HEK293 (cell line): ENCODE measurements around the gene IFI6.

Source experiments
- CTCF ChIA-PET: fragments of 350-600 bp; formaldehyde crosslinking; extraction: SDS; loops from one replicate; lab custom pipeline; 2021; ENCODE audit warnings: antibody characterized with exemption; lab: Yijun Ruan, JAX
- POLR2A ChIA-PET: fragments of 300-600 bp; formaldehyde crosslinking; extraction: SDS; loops from one replicate; lab custom pipeline; 2020; ENCODE audit warnings: antibody characterized with exemption, inconsistent platforms; lab: Yijun Ruan, JAX
- H3K27ac ChIP-seq: fragments of 200-500 bp; sonication (Bioruptor generic); 2 replicates; pipeline ENCODE4 v1.5.1; 2014; ENCODE audit warnings: low read depth, low read length, control low read depth, inconsistent platforms; ENCODE audit errors: extremely low read depth
- H3K36me3 ChIP-seq, 2 experiments: fragments of 200-500 bp in 1 of 2; sonication (Bioruptor generic) in 1 of 2; 1 replicate in 1 of 2; 2 replicates in 1 of 2; pipeline ENCODE4 v1.5.1; 2014 to 2017; ENCODE audit warnings: inconsistent platforms in 2 of 2, low read length in 2 of 2; ENCODE audit not compliant: control insufficient read depth in 2 of 2, insufficient read depth in 1 of 2
- H3K4me1 ChIP-seq: fragments of 200-500 bp; sonication (Bioruptor generic); 2 replicates; pipeline ENCODE4 v1.5.1; 2014; ENCODE audit warnings: mild to moderate bottlenecking, low read length, inconsistent platforms; ENCODE audit not compliant: control insufficient read depth, insufficient read depth
- H3K4me3 ChIP-seq: 2 replicates; pipeline ENCODE4 v1.5.1; 2011; ENCODE audit warnings: low read depth, mild to moderate bottlenecking, control low read depth, low read length, moderate library complexity
- H3K9me3 ChIP-seq: fragments of 200-500 bp; sonication (Bioruptor generic); 2 replicates; pipeline ENCODE4 v1.5.1; 2014; ENCODE audit warnings: low read depth, low read length, inconsistent platforms; ENCODE audit not compliant: control insufficient read depth, insufficient read depth
- GLI4 ChIP-seq: fragments of 450-650 bp; formaldehyde crosslinking; IDR thresholded peaks from 2 replicates; pipeline ENCODE4 v1.5.1; 2016; ENCODE audit warnings: missing biosample characterization, missing genetic modification characterization
- PBX3 ChIP-seq: sonication (generic); formaldehyde crosslinking; IDR thresholded peaks from 2 replicates; pipeline ENCODE4 v1.8.1; 2022; ENCODE audit warnings: mild to moderate bottlenecking, moderate library complexity, missing genetic modification reagents
- YY2 ChIP-seq: fragments of 450-650 bp; formaldehyde crosslinking; IDR thresholded peaks from 2 replicates; pipeline ENCODE4 v1.5.1; 2016; ENCODE audit warnings: missing biosample characterization, missing genetic modification characterization
- ZFHX2 ChIP-seq: fragments of 450-650 bp; formaldehyde crosslinking; conservative IDR thresholded peaks from 2 replicates; pipeline ENCODE4 v1.5.1; 2016; ENCODE audit warnings: missing biosample characterization, missing genetic modification characterization
- ZIC2 ChIP-seq: fragments of 450-650 bp; formaldehyde crosslinking; IDR thresholded peaks from 2 replicates; pipeline ENCODE4 v1.5.1; 2016; ENCODE audit warnings: missing biosample characterization, missing genetic modification characterization
- ZNF449 ChIP-seq: fragments of 450-650 bp; formaldehyde crosslinking; IDR thresholded peaks from 2 replicates; pipeline ENCODE4 v1.5.1; 2017; ENCODE audit warnings: missing biosample characterization, mild to moderate bottlenecking, missing genetic modification characterization, moderate library complexity
- ZNF529 ChIP-seq: fragments of 450-650 bp; formaldehyde crosslinking; IDR thresholded peaks from 2 replicates; pipeline ENCODE4 v1.5.1; 2017; ENCODE audit warnings: missing genetic modification characterization, missing biosample characterization; ENCODE audit not compliant: insufficient replicate concordance
- ZNF660 ChIP-seq: fragments of 450-650 bp; IDR thresholded peaks from 2 replicates; pipeline ENCODE4 v1.5.1; 2018; ENCODE audit warnings: missing biosample characterization, mild to moderate bottlenecking, missing genetic modification characterization
- ZNF692 ChIP-seq: fragments of 450-650 bp; formaldehyde crosslinking; IDR thresholded peaks from 2 replicates; pipeline ENCODE4 v1.5.1; 2016; ENCODE audit warnings: missing biosample characterization, missing genetic modification characterization
- ZSCAN4 ChIP-seq: fragments of 450-650 bp; formaldehyde crosslinking; IDR thresholded peaks from 2 replicates; pipeline ENCODE4 v1.5.1; 2017; ENCODE audit warnings: missing biosample characterization, missing genetic modification characterization

IFI6 gene

GRCh38 chr1:27627061-27627460, 44.9 kb downstream of the IFI6 start:
- Histone ChIP-seq H3K9me3 (no peaks in the 10 kb centered on the region), H3K27ac (no peak overlapping the region), H3K36me3 (no peaks in the 10 kb centered on the region), H3K4me1 (no peaks in the 10 kb centered on the region), H3K4me3 (no peak overlapping the region)
- POLR2A ChIA-PET: no interaction called here
- CTCF ChIA-PET: interaction anchor here (0.6 to 2.1 kb wide), 2 partner anchors 20 to 36 kb away, joined by 3 to 7 read pairs; no protein-coding TSS in a partner anchor
- TF ChIP-seq ZSCAN4 (tag by site-specific recombination) (peak; percentile 63), PBX3 (CRISPR knock-in tag) (no peak)
- TF ChIP-seq, all 188 proteins: peak for 1

GRCh38 chr1:27626031-27626935, 45.7 kb downstream of the IFI6 start:
- Histone ChIP-seq H3K4me3 (no peak overlapping the region), H3K36me3 (no peaks in the 10 kb centered on the region), H3K9me3 (no peaks in the 10 kb centered on the region), H3K4me1 (no peaks in the 10 kb centered on the region), H3K27ac (no peak overlapping the region)
- TF ChIP-seq ZIC2 (tag by site-specific recombination) (peak; percentile 57), ZNF529 (no peak), ZNF692 (tag by site-specific recombination) (no peak), YY2 (tag by site-specific recombination) (no peak), ZNF660 (tag by site-specific recombination) (no peak), ZNF449 (tag by site-specific recombination) (no peak)
- CTCF ChIA-PET: interaction anchor here (0.6 kb wide), 1 partner anchor 20 kb away, joined by 3 read pairs; no protein-coding TSS in a partner anchor
- POLR2A ChIA-PET: no interaction called here

GRCh38 chr1:27624467-27625178, 47.4 kb downstream of the IFI6 start:
- TF ChIP-seq GLI4 (tag by site-specific recombination) (no peak), ZFHX2 (tag by site-specific recombination) (peak; percentile 52), ZSCAN4 (tag by site-specific recombination) (peak; percentile 81)
- TF ChIP-seq, all 188 proteins: peak for 2
- Histone ChIP-seq H3K27ac (no peak overlapping the region), H3K9me3 (no peaks in the 10 kb centered on the region), H3K4me3 (no peak overlapping the region), H3K4me1 (no peaks in the 10 kb centered on the region), H3K36me3 (no peaks in the 10 kb centered on the region)
- CTCF ChIA-PET: interaction anchor here (1.2 kb wide), 1 partner anchor 8 kb away, joined by 3 read pairs; no protein-coding TSS in a partner anchor
- POLR2A ChIA-PET: no interaction called here
